Glomerular endothelial cell (primary cell): Measurements from ENCODE around the gene FAM168A. TPM values are rescaled to one million over a fixed set of nuclear protein-coding genes. Genes with fewer than 3 reads are reported as not detected.

ENCODE experiments used
- DNase-seq: peaks from one replicate; pipeline ENCODE4 v3.0.0-alpha.2; 2011; ENCODE audit warnings: low read depth, low spot score; ENCODE audit errors: extremely low read depth
- total RNA-seq: library from RNA; depleted of rRNA; stranded (reverse); fragments of >200 nt; gene quantifications from 2 replicates; pipeline ENCODE4 v1.2.3, GENCODE V29; 2015

FAM168A gene
- total RNA-seq, 1 donor from 2014 or later, result 20.4 TPM

DNA sequence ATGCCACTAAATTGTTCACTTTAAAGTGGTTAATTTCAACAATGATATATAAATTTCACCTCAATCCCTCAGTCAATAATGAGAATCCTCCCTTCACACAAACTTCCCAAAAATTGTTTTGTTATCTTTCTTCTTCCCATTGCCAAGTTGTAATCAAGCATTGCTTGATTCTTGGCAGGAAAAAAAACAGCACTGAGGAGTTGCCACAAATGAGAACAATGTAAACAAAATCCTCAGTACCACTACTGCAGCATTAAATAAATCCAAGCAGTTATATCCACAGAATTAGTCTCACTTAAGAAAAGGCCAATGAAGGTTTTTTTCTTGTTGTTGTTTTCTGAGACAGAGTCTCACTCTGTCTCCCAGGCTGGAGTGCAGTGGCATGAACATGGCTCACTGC is 38.2 kb downstream of the FAM168A start:
- DNase-seq, result no peak

DNA sequence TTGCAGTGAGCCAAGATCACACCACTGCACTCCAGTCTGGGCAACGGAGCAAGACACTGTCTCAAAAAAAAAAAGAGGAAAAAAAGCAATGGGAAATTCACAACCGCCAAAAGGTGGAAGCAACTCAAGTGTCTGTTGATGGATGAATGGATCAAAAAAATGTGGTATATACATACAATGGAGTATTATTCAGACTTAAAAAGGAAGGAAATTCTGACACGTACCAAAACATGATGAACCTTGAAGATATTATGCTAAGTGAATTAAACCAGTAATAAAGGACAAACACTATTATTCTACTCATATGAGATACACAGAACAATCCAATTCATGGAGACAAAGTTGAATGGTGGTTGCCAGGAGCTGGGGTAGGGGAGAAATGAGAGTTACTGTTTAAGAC is 40.9 kb downstream of the FAM168A start:
- DNase-seq, result no peak

DNA sequence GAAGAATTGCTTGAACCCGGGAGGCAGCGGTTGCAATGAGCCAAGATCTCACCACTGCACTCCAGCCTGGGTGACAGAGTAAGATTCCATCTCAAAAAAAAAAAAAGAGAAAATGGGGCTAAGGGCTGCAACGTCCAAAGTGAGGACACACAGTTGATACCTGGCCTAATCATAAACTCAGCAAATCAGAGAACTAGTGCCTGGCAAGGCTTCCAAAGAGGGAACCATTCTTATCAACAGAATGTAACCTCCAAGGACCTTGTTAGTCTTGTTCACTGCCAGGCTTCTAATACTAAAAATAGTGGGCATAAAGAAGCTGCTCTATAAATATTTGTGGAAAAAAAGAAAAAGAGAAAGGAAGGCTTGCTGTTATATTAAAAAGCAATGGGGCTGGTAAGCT is 42.3 kb downstream of the FAM168A start:
- no peak for DNase-seq

DNA sequence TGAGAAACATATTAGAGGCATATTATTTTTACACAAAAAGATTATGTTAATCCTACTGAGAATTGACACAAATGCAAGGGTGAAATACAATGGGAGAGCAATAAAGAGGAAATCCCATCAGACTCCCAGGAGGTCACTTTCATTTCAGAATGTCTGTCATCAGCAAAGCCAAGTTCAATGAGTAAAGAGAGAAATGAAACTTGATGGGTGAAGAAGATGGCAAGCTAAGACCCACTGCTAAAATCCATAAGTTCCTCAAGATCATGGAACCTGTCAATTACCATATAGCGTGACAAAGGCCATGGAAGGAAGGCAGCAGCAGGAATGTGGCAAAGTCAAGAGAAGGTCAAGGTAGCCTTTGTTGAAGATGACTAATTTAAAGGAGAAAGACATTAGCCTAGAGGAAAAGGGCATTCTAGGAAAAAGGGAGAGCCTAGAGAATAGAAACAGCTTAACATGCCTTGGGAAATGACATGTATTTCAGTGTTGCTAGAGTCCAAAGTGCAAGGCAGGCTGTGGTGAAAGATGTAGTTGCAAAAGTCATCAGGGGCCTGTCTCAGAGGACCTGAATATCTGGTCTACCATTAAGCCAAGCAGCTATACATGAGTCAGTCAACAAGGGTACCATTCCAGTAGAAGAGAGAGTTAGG is 43.1 kb downstream of the FAM168A start:
- DNase-seq, result no peak

DNA sequence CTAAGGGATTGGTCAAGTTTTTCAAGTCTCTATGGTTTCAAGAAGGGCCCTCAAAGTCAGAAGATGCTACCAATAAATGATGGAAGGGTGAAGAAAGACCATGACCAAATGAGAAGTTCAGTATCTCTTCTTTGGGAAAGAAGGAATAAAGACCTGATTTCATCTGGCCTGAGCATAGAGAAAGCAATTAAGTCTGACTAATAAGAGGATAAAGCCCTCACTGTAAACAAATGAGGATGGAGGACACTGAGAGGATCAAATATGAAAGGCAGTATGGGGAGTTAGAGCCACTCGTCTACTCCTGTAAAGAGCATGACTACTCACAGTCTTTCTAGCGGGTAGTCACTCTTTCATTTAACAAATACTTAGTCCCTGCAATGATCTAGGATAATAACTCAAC is 44.6 kb downstream of the FAM168A start:
- no peak for DNase-seq

DNA sequence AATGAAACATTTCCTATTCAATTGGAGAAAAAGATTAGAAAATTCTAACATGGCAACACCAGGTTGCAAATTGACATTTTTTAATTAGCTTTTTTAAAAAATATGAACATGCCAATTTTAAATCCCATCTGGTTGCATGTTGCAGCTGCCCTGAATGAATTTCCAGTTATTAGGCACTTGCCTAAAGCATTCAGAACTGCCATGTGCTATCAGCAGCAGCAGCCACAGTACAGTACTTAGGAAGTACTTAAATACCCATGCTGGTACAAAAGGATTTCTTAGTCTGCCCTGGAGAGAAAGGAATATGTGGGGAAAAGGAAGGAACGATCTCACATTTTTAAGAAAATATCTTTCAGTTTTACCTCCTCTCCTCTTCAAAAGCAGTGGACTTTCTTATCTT is 46.2 kb downstream of the FAM168A start:
- no peak for DNase-seq

DNA sequence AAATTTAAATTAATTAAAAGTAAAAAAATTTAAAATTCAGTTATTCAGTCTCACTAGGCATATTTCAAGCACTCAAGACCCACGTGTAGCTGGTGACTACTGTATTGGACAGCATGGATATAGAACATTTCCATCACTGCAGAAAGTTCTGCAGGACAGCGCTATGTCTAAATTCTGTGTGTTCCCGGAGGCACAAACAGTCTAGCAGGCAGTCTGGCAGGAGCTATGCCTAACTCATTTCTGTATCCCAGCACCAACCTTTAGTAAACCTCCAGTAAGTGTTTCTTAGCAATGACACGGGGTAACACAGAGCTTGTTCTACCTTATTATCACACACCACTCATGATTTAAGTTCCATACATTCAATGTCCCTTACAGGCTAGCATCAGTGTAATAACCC is 48.5 kb downstream of the FAM168A start:
- DNase-seq, result no peak

DNA sequence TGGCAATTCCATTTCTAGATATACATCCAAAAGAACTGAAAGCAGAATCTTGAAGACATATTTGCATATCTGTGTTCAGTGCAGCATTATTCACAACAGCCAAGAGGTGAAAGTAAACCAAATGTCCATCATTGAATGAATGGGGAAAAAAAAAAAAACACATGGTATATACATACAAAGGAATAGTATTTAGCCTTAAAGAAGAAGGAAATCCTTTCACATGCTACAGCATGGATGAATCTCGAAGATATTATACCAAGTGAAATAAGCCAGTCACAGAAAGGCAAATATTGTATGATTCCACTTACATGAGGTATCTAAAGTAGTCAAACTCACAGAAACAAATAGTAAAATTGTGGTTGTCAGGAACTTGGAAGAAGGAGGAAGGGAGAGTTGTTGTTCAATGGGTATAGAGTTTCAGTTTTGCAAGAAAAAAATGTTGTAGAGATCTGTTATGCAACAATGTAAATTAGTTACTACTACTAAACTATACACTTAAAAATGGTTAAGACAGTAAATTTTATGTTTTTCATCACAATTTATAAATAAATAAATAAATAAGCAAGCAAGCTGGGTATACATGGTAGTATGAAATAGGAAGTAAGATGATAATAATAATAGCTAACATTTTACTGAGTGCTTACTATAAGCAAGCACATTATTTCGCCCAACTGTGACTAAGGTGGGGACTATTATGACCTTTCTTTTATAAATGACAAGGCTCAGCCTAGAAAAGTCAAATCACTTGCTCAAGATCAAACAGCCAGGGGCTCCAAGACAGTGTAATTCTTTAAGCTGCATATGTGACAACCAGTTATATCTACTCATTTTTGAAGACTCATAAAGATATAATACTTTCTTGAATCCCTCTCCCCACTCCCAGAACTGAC is 50.0 kb downstream of the FAM168A start:
- DNase-seq, result no peak

DNA sequence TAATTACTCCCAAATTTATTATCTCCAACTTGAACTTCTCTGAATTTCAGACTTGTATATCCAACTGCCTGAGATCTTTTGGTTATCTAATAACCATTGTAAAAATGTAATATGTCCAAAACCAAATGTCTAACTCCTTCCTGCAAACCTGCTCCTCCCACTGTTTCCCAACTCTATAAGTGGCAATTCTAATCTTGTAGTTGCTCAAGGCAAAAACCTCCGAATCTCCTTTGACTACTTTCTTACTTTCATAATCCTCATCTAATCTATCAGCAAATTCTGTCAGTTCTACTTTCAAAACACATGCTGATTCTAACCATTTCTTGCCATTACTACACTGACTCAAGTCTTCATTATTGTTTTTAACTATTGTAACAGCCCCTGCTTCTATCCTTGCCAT is 55.7 kb downstream of the FAM168A start:
- DNase-seq, result no peak

DNA sequence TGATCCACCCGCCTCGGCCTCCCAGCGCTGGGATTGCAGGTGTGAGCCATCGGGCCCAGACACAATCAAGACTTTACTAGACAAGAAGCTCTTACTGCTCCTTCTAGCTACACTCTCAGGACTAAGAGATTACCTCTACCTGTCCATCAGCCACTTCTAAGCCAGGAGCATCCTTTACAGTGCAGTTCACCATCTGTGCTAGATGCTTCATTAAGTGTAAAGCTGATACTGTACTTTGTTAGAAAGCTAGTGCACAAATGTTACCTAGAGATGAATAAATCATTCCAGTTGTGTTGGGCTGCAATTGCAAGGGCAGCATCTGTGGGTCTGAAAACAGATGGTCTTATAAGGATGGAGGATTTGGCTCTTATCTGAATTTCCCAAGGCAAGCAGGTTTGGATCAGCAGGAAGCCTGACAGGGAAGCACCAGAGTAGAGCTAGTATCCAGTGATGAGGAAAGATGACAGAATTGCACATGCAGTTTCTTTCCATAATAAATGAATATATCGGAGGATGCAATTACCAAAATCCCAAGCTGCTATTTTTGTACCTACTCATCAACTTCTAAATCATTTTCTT is 58.3 kb downstream of the FAM168A start:
- no peak for DNase-seq

DNA sequence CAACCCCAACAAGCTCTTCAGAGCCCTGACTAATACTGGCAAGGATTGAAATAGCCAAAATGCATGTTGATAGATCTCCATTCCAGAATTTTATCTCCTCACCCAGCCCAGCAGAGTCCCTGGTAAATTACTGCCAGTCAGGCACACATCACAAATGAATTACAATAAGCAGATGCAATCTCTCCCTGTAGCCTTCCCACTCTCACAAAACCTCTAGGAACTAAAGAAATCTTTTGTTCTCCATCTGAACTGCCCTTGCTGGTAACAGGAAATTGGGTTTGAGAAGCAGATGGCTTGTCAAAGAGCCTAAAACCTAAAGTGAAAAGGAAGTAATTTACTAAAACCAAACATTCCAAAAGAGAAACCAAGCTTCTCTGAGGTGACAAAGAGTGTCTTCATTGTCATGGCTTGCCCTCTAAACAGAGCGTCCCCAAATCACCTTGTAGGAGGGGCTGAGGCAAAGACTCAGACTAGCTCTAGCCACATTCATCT is 59.5 kb downstream of the FAM168A start:
- no peak for DNase-seq

DNA sequence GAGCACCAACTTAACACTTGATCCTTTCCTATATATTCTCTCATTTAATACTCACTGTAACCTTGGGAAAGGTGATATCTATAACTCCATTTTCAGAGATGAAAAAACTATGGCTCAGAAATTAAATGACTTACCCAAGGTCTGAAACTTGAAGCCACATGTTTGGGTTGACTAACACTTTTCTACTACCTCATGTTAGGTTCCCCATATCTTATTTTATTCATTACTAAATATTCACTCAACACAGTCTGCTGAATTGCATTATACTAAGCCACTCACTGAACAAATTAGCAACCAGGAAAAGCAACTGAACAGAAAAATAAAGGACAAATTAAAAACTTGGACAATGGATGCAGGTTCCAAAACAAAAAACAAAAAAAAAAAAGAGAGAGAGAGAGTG is 59.9 kb downstream of the FAM168A start:
- DNase-seq, result no peak

DNA sequence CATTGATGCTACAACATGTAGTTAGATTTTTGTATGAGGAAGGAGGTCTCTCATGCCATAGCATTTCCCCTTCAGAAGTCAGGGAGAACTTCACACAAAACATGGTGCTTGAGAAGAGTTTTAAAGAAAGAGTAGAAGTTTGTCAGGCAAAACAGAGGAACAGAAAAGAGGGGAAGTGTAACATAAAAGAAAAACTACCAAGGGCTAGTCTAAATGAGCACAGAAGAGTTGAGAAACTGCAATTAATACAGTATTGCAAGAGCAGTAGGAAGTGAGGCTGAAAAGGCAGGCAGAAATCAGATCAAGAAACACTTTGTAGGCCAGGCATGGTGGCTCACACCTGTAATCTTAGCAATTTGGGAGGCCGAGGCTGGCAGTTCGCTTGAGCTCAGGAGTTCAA is 61.0 kb downstream of the FAM168A start:
- DNase-seq, result no peak

DNA sequence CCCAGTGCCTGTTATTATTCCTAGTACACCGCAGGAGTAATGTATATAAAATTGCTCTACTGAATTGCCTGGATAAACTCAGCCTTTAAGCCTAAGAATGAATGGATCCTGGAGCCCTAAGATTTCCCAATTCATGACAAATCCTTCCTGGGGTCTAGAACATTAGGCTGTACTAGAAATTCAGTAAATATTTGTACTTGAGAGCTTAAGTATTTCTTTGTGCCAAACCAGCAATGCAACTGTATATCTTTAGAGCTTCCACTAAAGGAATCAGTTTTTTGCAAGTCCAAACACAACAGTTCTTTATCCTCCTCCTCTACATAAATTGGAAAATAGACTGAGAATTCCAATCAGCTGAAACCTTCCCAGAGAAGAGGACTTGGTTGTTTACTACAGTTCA is 65.6 kb downstream of the FAM168A start:
- DNase-seq, result no peak

DNA sequence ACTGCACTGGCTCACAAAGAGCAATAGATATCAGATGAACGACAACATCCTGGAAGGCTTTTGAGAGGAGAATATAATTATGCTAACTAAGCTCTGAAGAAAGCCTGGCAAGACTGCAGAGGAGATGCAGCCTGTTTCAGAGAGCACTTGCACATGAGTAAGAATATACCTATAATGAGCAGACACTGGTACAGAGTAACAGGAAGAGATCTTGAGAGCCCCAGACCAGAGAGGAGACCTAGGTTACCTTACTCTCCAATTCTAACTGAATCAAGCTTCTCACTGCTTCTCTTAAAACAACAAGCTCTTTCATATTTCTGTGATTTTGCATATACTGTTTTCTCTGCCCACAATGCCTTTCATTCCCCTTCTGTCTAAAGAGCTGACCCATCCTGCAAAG is 66.5 kb downstream of the FAM168A start:
- no peak for DNase-seq

DNA sequence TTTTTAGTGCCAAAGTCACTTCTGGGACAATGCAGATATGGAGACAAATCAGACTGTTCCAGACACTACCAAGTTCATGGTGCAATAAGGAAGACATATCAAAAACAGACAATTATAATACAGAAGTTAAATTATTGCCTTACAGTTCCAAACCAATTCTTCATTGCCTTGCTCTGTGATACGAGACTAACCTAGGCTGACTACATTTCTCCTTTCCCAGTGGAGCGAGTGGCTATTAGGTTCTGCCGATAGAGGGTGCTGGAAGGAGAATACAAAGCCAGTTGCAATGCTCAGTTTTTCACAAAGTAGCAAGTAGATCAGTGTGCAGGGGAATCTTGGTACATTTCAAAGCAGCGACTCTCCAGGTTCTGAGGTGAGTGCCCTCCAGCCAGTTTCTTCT is 67.8 kb downstream of the FAM168A start:
- no peak for DNase-seq

DNA sequence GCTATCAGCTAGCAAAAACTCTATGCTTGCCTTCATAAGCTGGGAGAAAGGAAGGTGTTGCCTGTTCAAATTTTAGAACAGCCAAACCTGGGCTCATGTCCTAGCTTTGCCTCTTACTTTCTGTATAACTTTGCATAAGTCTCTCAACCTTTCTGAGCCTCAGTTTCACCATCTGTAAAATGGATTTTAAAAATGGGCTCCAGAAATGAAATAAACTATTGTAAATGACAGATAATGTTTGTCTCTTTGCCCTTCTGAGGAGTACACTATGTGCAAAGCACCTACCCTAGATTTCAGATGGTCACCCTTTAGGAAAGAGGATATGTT is 68.7 kb downstream of the FAM168A start:
- no peak for DNase-seq

DNA sequence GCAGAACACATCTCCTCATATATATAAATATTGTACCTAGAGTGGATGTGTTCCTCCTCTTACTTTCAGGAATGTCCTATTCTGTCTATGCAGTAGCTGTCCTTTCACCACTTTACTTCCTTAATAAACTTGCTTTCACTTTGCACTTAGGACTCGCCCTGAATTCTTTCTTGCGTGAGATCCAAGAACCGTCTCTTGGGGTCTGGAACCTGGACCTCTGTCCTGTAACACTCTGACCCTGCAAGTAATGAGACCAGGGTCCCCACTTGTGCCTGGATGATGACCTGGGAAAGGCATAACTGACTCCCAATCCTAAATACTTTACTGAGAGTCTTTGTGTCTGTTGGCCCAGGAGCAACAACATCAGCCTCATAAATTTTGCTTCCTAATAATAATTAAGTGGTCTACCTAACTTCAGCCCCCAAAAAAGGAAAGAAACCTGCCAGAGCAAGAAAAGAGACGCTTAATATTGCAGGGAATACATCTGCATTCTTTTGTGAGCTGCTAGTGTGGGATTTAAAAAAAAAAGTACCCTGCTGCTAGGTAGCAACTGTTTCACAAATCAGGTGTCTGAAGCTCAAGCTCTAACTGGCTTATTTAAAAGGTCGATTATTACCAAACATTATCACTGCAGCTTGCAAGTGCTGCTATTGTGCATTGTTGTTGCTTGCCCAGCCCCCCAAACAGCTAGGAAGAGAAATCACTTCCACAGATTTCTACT is 69.3 kb downstream of the FAM168A start:
- DNase-seq, result no peak

DNA sequence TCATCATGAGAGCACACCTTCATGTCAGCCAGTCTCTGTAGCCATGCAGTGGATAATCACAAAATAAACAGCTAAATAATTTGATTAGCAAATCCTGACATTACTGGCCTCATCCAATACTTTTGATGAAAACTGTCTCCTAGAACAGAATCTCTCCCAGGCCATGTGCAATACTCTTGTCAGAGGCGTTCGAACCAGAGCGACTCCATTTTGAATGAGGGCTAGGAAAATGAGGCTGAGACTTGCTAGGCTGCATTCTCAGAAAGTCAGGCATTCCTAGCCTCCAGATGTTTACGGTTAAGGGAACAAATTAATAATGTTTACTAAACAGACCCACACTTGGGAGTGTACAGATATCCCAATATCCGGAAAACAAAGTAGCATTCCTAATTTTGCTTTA is 69.9 kb downstream of the FAM168A start:
- DNase-seq, result no peak

DNA sequence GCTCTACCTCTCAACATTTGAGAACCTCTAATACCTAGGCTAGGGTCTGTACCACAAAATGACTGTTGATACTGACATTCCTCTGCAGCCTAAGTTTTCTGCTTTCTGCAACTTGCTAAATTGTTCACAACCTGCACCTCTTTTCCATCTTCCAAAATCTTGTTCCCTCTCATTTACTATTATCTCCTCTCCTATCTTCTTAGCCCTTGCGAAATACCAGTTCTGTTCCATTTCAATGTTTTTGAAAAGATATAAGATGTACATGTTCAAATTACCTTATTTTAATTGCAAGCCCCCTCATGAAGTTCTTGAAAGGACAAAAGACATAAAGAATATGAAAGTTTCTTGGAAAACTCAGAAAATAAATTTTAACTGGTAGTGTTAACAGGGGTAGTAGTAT is 72.3 kb downstream of the FAM168A start:
- DNase-seq, result no peak

DNA sequence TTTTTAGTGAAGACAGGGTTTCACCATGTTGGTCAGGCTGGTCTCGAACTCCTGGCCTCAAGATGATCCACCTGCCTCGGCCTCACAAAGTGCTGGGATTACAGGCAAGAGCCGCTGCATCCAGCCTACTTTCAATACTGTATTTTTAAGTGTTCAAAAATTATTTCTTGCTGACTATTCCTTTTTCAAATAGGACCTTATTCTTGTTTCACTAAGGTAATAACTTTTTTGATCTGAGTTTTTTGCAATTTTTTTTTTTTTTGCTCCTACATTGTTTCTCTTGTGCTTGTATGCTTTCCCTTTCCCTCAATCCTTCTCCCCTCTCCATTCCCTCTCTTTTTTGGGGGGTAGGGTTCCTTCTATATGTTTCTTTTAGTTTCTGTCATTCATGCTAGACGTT is 73.1 kb downstream of the FAM168A start:
- DNase-seq, result no peak
